GM18909 (cell line): Measurements from ENCODE around the gene ZNF157.
"Not testable (repeated sequence)": the region's sequence is repeated elsewhere in the genome, so short reads cannot be mapped to it uniquely, and the experiment has no call there.

Experiments used
- ATAC-seq: cut with Tn5 transposase; IDR thresholded peaks from one replicate; pipeline ENCODE4 v1.9.1; 2021; ENCODE audit warnings: mild to moderate bottlenecking; ENCODE audit not compliant: unreplicated experiment, poor library complexity

Gene ZNF157

GRCh38 chrX:47370278-47370677 lies at the start of gene ZNF157:
ZNF157 (plus strand) TSS chrX:47370578; CDS start chrX:47370669, 91 bp downstream.
- ATAC-seq = no peak

- no peak for ATAC-seq
Measured at GRCh38 chrX:47321386-47321785, 49.0 kb upstream of the ZNF157 start.

DNA sequence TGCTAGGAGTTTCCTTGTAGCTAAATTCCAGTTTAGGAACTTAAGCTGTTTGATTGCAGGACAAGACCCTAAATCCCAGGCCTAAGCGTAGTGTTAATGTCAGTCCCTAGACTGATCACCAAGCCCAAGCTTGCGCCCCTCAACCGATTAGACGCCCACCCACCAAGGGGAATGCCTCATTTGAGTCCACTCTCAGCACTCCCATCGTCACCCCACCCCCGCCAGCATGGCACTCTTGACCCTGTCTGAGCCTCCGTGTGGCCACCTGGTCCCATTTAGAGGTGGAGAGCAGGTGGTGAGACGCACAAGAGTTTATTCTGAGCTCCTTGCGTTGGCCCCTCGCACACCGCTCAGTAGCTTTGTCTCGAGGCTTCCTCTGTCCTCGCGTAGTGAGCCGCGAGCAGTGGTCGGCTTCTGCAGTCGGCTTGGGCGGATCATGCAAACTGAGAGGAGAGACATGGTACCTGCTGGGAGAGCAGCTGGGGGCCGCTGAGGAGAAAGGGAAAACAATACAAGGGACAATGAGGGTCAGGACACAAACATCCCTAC lies 48.5 kb upstream of the ZNF157 start:
- no peak for ATAC-seq

- ATAC-seq = no peak
Measured at GRCh38 chrX:47327902-47328301, 42.5 kb upstream of the ZNF157 start.

- not testable (repeated sequence) for ATAC-seq
Measured at GRCh38 chrX:47332729-47333128, 37.6 kb upstream of the ZNF157 start.

DNA sequence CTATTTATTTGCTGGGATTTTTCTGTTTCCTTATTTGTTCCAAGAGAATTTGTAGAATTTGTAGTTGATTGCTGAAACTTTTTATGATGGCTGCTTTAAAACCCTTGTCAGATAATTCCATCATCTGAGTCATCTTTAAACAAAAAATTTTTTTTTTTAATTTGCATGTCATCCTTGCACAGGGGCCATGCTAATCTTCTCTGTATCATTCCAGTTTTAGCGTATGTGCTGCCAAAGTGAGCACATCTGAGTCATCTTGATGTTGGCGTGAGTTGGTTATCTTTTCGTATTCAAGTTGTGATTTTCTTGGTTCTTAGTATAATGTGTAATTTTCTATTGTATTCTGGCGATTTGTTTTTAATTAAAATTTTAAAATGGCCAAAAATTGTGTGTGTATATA lies 18.7 kb upstream of the ZNF157 start:
- ATAC-seq = no peak

- ATAC-seq = no peak
Measured at GRCh38 chrX:47358387-47359065, 11.9 kb upstream of the ZNF157 start.

GRCh38 chrX:47360423-47361179 lies 9.8 kb upstream of the ZNF157 start:
- no peak for ATAC-seq

- ATAC-seq = peak; percentile 92
Measured at GRCh38 chrX:47361538-47362511, 8.6 kb upstream of the ZNF157 start.

- peak; percentile 50 for ATAC-seq
Measured at GRCh38 chrX:47366041-47366722, 4.2 kb upstream of the ZNF157 start.

DNA sequence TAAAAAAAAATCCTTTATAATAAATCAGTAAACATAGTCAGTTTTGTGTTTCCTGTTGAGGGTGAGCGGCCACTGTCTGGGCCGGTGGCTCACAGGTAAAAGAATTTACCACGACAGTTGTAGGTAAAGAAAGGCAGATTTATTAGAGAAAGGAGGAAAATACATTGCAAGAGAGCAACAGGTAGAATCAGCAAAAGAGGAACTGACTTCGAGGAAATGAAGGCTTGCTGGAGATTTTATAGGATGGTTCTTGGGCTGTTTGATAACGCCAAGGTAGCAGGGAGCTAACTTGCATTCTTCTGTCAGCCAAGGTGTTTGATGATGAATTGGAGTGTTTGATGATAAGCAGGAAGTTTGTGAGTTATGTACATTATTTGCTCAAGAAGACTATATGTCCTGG lies 2.8 kb downstream of the ZNF157 start:
- ATAC-seq = no peak

GRCh38 chrX:47380268-47380667 lies 9.9 kb downstream of the ZNF157 start:
- ATAC-seq = no peak

GRCh38 chrX:47380837-47381236 lies 10.5 kb downstream of the ZNF157 start:
- ATAC-seq = not testable (repeated sequence)

DNA sequence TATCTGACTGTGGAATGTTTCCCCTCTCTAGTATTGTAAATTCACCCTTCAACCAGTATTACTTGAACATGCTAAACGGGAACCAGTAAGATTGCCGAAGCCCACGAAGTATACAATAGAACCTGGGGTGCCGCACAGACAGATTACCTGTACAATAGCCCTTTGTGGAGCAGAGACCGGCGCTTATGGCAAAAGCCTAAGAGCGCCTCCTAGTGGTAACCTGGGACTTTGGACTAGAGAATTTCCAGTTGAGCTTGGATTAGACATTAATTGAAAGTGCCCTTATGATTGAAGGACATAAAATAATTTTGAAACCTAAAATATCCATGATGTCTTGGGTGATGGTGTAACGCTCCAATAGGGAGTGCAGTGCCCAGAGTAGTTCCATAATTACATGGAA lies 14.1 kb downstream of the ZNF157 start:
- peak; percentile 60 for ATAC-seq

DNA sequence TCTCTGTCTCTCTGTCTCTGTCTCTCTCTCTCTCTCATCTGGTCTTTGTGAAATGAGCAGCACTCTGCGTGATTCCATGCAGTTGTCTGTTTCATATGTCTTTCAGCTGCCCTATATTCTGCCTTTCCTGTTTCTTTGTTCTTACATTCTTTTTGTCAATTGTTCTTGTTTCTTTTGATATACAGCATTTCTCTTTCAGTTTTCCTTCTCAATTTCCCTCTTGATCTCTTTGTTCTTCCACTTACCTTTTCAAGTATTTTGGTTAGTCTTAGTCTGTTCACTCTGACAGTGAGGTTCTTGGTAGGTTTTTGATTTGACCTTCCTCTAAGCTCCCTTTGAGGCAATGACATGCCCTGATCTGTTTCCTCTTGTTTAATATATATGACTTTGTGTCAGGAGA lies 20.4 kb downstream of the ZNF157 start:
- ATAC-seq = no peak

- ATAC-seq = no peak
Measured at GRCh38 chrX:47413179-47413594, 42.8 kb downstream of the ZNF157 start.

DNA sequence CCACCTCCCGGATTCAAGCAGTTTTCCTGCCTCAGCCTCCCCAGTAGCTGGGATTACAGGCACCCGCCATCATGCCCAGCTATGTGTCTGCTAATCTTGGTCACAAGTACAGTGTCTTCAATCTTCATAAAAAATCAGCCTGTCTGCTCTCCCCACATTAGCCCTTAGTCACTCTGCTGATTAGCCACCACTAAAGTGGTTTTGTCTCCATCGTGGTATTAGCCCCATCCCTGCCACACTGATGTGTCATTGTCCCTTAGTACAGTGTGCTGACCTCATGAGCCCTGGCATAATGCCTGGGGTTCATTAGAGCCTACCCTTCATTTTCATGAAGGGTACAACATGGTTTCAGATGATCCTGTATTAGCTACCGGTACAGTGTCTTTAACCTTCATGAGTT lies 49.9 kb downstream of the ZNF157 start:
- no peak for ATAC-seq

- ATAC-seq = no peak
Measured at GRCh38 chrX:47420962-47421361, 50.6 kb downstream of the ZNF157 start.

DNA sequence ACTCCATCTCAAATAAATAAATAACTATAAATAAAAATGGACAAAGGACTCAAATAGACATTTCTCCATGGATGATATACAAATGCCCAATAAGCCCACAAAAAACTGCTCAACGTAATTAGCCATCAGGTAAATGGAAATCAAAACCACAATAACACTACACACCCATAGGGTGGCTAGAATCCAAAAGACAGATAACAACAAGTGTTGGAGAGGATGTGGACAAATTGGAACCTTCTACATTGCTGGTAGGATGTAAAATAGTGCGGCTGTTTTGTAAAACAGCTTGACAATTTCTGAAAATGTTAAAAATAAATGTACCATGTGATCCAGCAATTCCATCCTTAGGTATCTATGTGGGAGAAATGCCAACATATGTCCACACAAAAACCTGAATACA lies 52.1 kb downstream of the ZNF157 start:
- no peak for ATAC-seq

GRCh38 chrX:47430925-47431324 lies 60.5 kb downstream of the ZNF157 start:
- ATAC-seq = no peak
